T follicular helper cell (primary cell): ENCODE results near the gene FNDC11.

ENCODE experiments used
- DNase-seq: peaks from one replicate; pipeline ENCODE4 v3.0.0-alpha.2; 2020; ENCODE audit warnings: low read depth

The FNDC11 gene

GRCh38 chr20:63579017-63579694, 25.2 kb downstream of the FNDC11 start:
- no peak for DNase-seq

- DNase-seq: peak; percentile 65
Observed at GRCh38 chr20:63580796-63581461, 27.0 kb downstream of the FNDC11 start.

GRCh38 chr20:63582382-63583063, 28.6 kb downstream of the FNDC11 start:
- DNase-seq: no peak

- no peak for DNase-seq
Observed at GRCh38 chr20:63585616-63586565, 31.9 kb downstream of the FNDC11 start.

- no peak for DNase-seq
Observed at GRCh38 chr20:63586797-63587196, 32.8 kb downstream of the FNDC11 start.

- no peak for DNase-seq
Observed at GRCh38 chr20:63587256-63587655, 33.3 kb downstream of the FNDC11 start.

- no peak for DNase-seq
Observed at GRCh38 chr20:63587776-63588591, 34.0 kb downstream of the FNDC11 start.

GRCh38 chr20:63588641-63589041, 34.7 kb downstream of the FNDC11 start:
- DNase-seq: no peak

- DNase-seq: no peak
Observed at GRCh38 chr20:63589261-63590217, 35.6 kb downstream of the FNDC11 start.

GRCh38 chr20:63590218-63591146, 36.5 kb downstream of the FNDC11 start:
- DNase-seq: no peak

GRCh38 chr20:63591147-63591533, 37.2 kb downstream of the FNDC11 start:
- no peak for DNase-seq

- DNase-seq: no peak
Observed at GRCh38 chr20:63591786-63592355, 37.9 kb downstream of the FNDC11 start.

- DNase-seq: no peak
Observed at GRCh38 chr20:63592661-63593060, 38.7 kb downstream of the FNDC11 start.

GRCh38 chr20:63594043-63594561, 40.1 kb downstream of the FNDC11 start:
- no peak for DNase-seq

GRCh38 chr20:63595416-63596127, 41.6 kb downstream of the FNDC11 start:
- no peak for DNase-seq

GRCh38 chr20:63596423-63596822, 42.5 kb downstream of the FNDC11 start:
- no peak for DNase-seq

GRCh38 chr20:63597651-63598478, 43.9 kb downstream of the FNDC11 start:
- no peak for DNase-seq
